ENCODE results near the gene BPI.
"Not testable (repeated sequence)": the region's sequence is repeated elsewhere in the genome, so short reads cannot be mapped to it uniquely, and the experiment has no call there.

Gene BPI

DNA sequence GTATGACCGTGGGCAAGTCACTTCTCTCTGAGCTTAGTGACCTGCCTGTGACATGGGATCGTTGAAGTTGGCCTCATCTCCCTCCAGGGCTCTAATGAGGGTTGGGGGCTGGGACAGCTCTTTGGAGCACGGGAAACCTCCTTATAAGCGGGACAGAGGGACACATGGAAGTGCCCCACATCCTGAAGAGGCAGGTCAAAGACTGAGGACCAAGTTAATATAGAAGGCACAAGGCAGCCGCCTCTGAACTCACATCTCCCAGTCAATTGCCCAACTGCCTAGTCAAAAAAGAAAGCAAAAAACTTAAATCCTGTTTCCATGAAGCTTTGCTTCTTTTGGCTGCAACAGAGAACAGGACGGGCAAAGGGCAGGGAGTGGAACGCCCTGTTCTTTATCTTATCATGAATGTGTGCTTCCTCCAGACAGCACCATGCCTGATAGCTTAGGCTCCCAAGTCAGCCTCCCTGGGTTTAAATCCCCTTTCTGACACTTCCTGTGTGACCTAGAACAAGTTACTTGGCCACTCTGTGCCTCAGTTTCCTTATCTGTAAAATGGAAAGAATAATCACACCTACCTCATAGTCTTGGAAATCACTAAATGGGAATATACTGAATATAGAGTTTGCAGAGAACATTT is 69.4 kb downstream of the BPI start:
- DNase-seq = no peak

DNA sequence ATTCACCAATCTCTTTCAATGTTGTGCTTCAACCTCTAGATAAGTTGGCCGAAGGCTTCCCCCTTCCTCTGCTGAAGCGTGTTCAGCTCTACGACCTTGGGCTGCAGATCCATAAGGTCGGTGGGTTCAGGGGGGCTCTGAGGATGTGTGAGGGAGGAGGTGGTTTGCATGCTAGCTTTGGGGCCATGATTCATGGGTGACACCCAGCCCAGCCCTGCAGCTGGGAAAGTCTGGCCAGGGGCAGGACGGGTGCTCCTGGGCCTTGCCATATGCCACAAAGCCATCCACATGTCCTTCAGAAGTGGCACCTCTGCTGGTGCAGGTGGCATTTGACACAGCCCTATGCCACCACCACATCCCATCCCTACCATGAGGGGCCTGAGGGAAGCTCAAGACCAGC is 69.9 kb downstream of the BPI start:
- DNase-seq = no peak

DNA sequence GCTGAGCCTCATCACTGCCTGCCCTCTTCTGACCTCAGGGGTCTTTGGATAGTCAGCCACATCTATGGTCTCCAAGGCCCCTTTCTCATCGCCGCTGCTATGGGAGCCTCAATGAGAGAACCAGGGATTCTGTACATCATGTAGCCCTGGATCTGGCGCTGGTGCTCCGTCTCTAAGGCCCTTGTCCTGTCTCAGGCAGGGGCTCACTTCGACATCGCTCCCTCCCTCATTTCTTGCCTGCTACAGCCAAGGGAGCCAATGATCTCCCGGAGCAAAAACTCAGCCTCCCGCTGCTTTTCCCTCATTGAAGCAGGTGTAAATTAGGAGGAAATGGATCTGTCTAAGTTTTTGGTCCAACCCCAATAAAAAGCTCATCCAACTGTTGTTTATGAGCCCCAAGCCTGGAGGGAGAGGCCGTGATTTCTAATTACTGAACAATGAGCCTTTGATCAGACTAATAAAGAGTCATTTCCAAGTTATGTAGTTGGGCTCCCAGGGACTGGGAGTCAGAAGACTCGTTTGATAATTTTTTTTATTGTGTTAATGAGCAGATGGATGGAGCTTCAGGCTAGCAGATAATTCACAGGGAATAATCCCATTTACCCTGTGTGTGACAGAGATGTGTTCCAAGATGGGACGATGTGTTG is 73.2 kb downstream of the BPI start:
- no peak for DNase-seq

DNA sequence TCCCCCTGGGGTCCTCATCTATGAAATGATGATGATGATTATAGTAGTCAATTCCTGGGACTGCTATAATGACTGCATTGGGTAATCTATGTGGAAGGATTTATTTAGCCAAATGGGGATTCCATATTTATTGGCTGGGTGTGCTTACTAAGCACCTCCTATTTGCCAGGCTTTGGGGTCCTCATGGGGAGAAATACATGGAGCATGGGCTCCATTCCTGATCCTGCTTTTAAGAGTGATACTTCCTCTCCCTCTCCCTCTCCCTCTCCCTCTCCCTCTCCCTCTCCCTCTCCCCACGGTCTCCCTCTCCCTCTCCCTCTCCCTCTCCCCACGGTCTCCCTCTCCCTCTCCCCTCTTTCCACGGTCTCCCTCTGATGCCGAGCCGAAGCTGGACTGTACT is 73.9 kb downstream of the BPI start:
- DNase-seq = not testable (repeated sequence)

DNA sequence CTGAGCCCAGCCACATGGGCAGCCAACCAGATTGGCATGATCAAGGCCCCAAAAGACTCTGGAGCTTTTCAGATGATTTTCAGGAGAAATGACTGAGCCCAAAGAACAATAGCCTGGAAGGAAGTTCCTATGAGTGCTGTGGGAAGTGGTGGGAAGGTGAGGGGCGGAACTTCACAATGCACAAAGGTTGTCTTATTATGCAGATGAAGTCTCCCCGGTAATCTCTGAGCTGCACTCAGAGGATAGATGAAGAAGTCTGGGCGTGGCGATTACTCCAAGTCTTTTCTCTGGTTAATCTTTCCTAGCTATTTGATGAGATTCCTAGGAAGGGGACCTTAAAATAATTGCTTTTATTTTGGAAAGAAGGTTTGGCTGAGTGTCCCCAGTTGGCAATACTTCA is 79.2 kb downstream of the BPI start:
- DNase-seq = no peak

DNA sequence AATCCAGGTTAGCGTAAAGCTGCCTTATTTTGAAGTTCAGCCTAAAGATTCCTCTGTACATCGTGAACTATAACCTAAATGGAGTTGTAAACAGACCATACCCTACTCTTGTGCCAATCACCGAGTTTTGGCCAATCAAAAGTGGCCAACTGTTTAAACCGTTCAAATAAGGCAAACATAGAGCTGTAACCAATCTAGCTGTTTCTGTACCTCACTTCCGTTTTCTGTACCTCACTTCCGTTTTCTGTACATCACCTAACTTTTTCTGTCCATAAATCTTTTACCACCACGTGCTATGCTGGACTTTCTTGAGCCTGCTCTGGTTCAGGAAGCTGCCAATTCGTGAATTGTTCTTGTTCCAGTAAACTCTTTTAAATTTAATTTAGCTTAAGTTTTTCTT is 82.0 kb downstream of the BPI start:
- DNase-seq = no peak

DNA sequence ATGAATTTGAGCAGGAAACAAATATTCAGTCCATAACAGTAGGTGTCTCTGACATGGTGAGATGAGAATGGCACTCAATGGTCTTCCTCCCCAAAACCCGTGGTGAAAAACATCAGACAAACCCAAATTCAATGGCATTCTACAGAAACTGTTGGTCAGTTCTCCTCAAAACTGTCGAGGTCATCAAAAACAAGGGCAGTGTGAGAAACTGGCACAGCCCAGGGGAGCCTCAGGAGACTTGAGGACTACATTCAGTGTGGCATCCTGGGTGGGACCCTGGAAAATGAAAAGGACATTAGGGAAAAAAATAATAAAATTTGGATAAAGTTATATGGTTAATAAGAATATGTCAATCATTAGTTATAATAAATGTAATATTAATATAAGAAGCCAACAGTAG is 82.9 kb downstream of the BPI start:
- DNase-seq = no peak

Data from NCI-H774 (cell line).